ENCODE data around the gene RAPSN.

The RAPSN gene

DNA sequence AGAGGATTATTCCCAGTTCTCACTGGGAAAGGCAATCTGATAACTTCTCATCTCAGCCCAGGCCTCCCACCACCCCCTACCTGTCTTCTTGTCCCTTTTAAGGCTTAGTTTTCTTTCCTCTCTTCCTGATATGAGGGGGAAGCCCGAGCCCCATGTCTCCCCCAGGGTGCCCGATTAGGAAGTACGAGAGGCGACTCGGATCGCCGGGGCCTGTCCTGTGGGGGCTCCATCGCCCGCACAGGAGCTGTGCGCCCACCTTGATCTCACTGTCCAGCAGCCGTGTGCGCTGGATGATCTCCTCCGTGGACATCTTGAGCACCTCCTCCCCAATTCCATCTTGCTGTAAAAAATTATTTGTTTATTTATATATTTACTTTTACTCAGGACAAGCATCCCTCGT is 23.3 kb downstream of the RAPSN start:
- ChIA-PET POLR2A (interaction anchor here (0.7 kb wide), 2 partner anchors 13 to 115 kb away, joined by 3 to 4 read pairs; no protein-coding TSS in a partner anchor), CTCF (interaction anchor here (0.8 to 6.5 kb wide), 7 partner anchors 8 to 165 kb away, joined by 3 to 48 read pairs (median 5); no protein-coding TSS in a partner anchor)
- DNase-seq (ENCODE audit: extremely low spot score) = no peak
- TF ChIP-seq, protein P1, sequence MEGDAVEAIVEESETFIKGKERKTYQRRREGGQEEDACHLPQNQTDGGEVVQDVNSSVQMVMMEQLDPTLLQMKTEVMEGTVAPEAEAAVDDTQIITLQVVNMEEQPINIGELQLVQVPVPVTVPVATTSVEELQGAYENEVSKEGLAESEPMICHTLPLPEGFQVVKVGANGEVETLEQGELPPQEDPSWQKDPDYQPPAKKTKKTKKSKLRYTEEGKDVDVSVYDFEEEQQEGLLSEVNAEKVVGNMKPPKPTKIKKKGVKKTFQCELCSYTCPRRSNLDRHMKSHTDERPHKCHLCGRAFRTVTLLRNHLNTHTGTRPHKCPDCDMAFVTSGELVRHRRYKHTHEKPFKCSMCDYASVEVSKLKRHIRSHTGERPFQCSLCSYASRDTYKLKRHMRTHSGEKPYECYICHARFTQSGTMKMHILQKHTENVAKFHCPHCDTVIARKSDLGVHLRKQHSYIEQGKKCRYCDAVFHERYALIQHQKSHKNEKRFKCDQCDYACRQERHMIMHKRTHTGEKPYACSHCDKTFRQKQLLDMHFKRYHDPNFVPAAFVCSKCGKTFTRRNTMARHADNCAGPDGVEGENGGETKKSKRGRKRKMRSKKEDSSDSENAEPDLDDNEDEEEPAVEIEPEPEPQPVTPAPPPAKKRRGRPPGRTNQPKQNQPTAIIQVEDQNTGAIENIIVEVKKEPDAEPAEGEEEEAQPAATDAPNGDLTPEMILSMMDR (IDR thresholded peaks at IDR 0.05; ENCODE audit: control extremely low read depth, extremely low read depth, low read depth, missing control alignments) = no peak

GRCh38 chr11:47418454-47419259 is 30.3 kb downstream of the RAPSN start:
- no peak for DNase-seq (ENCODE audit: extremely low spot score)
- TF ChIP-seq, protein P1 (IDR thresholded peaks at IDR 0.05; ENCODE audit: control extremely low read depth, extremely low read depth, low read depth, missing control alignments) = no peak
- ChIA-PET CTCF (interaction anchor here (1.6 kb wide), 1 partner anchor 11 kb away, joined by 3 read pairs; the partner anchor contains the start of gene SLC39A13), POLR2A (interaction anchor here (0.5 kb wide), 1 partner anchor 146 kb away, joined by 5 read pairs; no protein-coding TSS in a partner anchor)

- TF ChIP-seq, protein P1 (IDR thresholded peaks at IDR 0.05; ENCODE audit: control extremely low read depth, extremely low read depth, low read depth, missing control alignments) = no peak
- ChIA-PET CTCF (interaction anchor here (0.9 to 1.8 kb wide), 3 partner anchors 9 to 236 kb away, joined by 3 to 6 read pairs (median 4); partner anchors contain the start of genes PSMC3 and SLC39A13), POLR2A (no interaction called here)
- no peak for DNase-seq (ENCODE audit: extremely low spot score)
Measured at GRCh38 chr11:47417712-47418111, 31.2 kb downstream of the RAPSN start.

DNA sequence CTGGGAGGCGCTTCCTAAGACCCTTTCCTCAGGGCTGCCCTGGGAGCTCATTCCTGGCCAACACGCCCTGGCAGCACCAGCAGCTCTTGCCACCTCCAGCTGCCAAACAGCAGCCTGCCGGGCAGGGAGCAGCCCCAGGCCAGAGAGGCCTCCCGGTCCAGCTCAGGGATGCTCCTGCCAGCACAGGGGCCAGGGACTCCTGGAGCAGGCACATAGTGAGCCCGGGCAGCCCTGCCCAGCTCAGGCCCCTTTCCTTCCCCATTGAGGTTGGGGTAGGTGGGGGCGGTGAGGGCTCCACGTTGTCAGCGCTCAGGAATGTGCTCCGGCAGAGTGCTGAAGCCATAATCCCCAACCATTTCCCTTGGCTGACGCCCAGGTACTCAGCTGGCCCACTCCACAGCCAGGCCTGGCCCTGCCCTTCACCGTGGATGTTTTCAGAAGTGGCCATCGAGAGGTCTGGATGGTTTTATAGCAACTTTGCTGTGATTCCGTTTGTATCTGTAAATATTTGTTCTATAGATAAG is 32.9 kb downstream of the RAPSN start:
- POLR2A ChIA-PET = interaction anchor here (0.5 to 1.2 kb wide), 3 partner anchors 36 to 167 kb away, joined by 3 read pairs; partner anchors contain the start of gene ACP2
- CTCF ChIA-PET = interaction anchor here (0.8 to 1.3 kb wide), 3 partner anchors 9 to 43 kb away, joined by 3 to 4 read pairs (median 3); no protein-coding TSS in a partner anchor
- no peak for DNase-seq (ENCODE audit: extremely low spot score)

DNA sequence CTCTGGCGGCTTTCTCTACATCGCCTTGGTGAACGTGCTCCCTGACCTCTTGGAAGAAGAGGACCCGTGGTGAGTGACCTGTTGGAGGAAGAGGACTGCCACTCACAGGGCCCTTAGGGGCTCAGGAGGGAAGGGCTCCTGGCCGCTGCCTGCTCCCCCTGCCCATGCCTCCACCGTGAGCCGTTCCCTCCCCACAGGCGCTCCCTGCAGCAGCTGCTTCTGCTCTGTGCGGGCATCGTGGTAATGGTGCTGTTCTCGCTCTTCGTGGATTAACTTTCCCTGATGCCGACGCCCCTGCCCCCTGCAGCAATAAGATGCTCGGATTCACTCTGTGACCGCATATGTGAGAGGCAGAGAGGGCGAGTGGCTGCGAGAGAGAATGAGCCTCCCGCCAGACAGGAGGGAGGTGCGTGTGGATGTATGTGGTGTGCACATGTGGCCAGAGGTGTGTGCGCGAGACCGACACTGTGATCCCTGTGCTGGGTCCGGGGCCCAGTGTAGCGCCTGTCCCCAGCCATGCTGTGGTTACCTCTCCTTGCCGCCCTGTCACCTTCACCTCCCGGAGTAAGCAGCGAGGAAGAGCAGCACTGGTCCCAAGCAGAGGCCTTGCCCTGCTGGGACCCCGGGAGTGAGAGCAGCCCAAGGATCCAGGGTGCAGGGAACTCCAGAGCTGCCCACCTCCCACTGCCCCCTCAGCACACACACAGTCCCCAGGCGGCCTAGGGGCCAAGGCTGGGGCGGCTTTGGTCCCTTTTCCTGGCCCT is 33.7 kb downstream of the RAPSN start:
- TF ChIP-seq, protein P1 (IDR thresholded peaks at IDR 0.05; ENCODE audit: control extremely low read depth, extremely low read depth, low read depth, missing control alignments) = no peak
- POLR2A ChIA-PET = interaction anchor here (0.5 to 1.2 kb wide), 2 partner anchors 36 to 166 kb away, joined by 3 read pairs; partner anchors contain the start of gene ACP2
- DNase-seq (ENCODE audit: extremely low spot score) = no peak
- CTCF ChIA-PET = interaction anchor here (0.8 to 8.6 kb wide), 3 partner anchors 10 to 43 kb away, joined by 3 to 92 read pairs (median 4); no protein-coding TSS in a partner anchor

More for the DNA sequence above, 32.9 kb downstream of the RAPSN start:
- TF ChIP-seq, protein P1 (IDR thresholded peaks at IDR 0.05; ENCODE audit: control extremely low read depth, extremely low read depth, low read depth, missing control alignments) = no peak

DNA sequence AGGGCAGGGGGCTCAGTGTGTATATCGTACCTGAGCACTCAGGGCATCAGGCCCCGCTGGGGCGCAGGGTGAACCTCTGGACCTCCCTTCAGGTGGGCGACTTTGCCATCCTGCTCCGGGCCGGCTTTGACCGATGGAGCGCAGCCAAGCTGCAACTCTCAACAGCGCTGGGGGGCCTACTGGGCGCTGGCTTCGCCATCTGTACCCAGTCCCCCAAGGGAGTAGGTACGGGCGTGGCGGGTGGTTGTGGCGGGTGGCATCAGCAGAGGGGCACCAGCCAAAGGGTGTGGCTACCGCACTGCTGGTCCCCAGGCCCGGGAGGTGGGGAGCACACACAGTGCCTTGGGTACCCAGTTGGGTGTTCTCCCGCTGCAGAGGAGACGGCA is 34.3 kb downstream of the RAPSN start:
- ChIA-PET CTCF (interaction anchor here (0.8 to 8.6 kb wide), 3 partner anchors 15 to 42 kb away, joined by 3 to 92 read pairs (median 3); no protein-coding TSS in a partner anchor), POLR2A (no interaction called here)

More for the DNA sequence above, 34.3 kb downstream of the RAPSN start:
- TF ChIP-seq, protein P1 (IDR thresholded peaks at IDR 0.05; ENCODE audit: control extremely low read depth, extremely low read depth, low read depth, missing control alignments) = no peak
- DNase-seq (ENCODE audit: extremely low spot score) = no peak
